Measurements from ENCODE around the gene NF2.

GRCh38 chr22:29631725-29632124 is 28.3 kb downstream of the NF2 start:
- TF ChIP-seq CTCF (IDR thresholded peaks at IDR 0.05; ENCODE audit: low read depth, low read length) (no peak), EZH2phosphoT487 (IDR thresholded peaks at IDR 0.05; ENCODE audit: low read depth) (no peak)

Data from OCI-LY3 (cell line).